ENCODE data around the gene SGCE.

SGCE gene

DNA sequence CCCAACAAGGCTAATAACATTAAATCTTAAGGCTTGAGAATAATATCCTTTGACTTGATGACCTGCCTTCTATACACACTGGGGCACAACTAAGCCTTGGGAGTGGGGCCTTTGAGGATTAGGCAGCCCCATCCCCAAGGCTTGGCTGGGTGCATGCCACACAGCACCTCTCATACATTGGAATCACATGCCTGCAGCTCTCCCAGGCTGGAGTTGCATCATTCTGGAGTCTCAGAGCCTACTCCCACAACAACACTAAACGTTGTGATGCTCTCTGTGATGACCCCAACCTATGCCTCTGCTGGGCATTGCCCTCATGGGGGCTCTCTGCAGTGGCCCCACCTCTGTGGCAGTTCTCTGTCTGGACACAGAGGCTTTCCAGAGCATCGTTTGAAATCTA is 31.9 kb upstream of the SGCE start:
- H3K4me3 ChIP-seq (replicated peaks; ENCODE audit: low read depth, low read length), result no peak overlapping the region
- TF ChIP-seq, protein P1, sequence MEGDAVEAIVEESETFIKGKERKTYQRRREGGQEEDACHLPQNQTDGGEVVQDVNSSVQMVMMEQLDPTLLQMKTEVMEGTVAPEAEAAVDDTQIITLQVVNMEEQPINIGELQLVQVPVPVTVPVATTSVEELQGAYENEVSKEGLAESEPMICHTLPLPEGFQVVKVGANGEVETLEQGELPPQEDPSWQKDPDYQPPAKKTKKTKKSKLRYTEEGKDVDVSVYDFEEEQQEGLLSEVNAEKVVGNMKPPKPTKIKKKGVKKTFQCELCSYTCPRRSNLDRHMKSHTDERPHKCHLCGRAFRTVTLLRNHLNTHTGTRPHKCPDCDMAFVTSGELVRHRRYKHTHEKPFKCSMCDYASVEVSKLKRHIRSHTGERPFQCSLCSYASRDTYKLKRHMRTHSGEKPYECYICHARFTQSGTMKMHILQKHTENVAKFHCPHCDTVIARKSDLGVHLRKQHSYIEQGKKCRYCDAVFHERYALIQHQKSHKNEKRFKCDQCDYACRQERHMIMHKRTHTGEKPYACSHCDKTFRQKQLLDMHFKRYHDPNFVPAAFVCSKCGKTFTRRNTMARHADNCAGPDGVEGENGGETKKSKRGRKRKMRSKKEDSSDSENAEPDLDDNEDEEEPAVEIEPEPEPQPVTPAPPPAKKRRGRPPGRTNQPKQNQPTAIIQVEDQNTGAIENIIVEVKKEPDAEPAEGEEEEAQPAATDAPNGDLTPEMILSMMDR (IDR thresholded peaks at IDR 0.05; ENCODE audit: low read length, missing control alignments), result no peak
- DNase-seq (ENCODE audit: low read depth), result peak; percentile 38

GRCh38 chr7:94687076-94687475 is 31.1 kb upstream of the SGCE start:
- DNase-seq (ENCODE audit: low read depth), result no peak
- TF ChIP-seq, protein P1 (IDR thresholded peaks at IDR 0.05; ENCODE audit: low read length, missing control alignments), result no peak
- H3K4me3 ChIP-seq (replicated peaks; ENCODE audit: low read depth, low read length), result no peak overlapping the region

DNA sequence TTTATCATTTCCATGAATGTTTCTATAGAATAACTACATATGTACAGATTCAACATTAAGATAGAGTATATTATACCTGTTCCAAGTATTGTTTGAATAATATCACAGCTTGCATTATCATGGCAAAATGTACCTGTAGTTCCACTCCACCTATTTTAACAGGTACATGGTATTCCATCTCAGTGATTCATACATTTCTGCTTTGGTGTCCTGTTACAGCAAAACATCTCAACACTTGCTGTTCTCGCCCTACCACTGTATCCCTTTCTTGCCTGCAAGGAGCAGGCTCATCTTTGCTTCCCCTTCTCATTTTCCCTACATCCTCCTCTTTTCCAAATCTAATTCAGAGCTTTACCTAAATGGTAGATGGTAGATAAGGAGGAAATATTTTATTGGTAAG is 27.1 kb upstream of the SGCE start:
- TF ChIP-seq, protein P1 (IDR thresholded peaks at IDR 0.05; ENCODE audit: low read length, missing control alignments), result no peak
- no peak for DNase-seq (ENCODE audit: low read depth)
- no peak overlapping the region for H3K4me3 ChIP-seq (replicated peaks; ENCODE audit: low read depth, low read length)

- no peak overlapping the region for H3K4me3 ChIP-seq (replicated peaks; ENCODE audit: low read depth, low read length)
- TF ChIP-seq, protein P1 (IDR thresholded peaks at IDR 0.05; ENCODE audit: low read length, missing control alignments), result no peak
- DNase-seq (ENCODE audit: low read depth), result no peak
These were observed 23.4 kb upstream of the SGCE start for GRCh38 chr7:94679358-94679757.

DNA sequence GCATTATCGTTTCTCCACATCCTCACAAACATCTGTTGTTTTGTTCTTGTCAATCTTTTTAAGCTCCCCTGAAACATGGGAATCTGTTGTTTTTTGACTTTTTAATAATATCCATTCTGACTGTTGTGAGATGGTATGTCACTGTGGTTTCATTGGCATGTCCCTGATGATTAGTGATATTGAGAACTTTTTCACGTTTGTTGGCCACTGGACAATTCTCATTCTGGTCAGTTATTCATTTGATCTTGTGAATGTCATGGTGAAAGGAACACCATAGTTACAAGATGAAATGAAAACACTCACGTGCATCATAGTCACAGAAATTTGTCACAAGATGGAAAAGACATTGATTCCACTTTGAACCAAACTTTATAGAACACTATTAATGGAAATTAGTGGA is 20.5 kb upstream of the SGCE start:
- H3K4me3 ChIP-seq (replicated peaks; ENCODE audit: low read depth, low read length), result no peak overlapping the region
- no peak for DNase-seq (ENCODE audit: low read depth)
- TF ChIP-seq, protein P1 (IDR thresholded peaks at IDR 0.05; ENCODE audit: low read length, missing control alignments), result no peak

DNA sequence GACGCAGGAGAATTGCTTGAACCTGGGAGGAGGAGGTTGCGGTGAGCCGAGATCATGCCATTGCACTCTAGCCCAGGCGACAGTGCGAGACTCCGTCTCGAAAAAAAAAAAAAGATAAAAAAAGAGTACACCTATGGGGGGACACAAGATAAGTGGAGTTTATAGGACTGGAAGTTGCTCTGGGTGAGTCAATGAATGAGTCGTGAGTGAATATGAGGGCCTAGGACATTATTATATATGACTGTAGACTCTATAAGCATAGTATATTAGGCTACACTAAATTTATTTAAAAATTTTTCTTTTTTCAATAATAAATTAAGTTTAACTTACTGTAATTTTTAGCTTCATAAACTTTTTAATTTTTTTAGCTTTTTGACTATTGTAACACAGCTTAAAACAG is 19.4 kb upstream of the SGCE start:
- DNase-seq (ENCODE audit: low read depth), result no peak
- TF ChIP-seq, protein P1 (IDR thresholded peaks at IDR 0.05; ENCODE audit: low read length, missing control alignments), result no peak
- no peak overlapping the region for H3K4me3 ChIP-seq (replicated peaks; ENCODE audit: low read depth, low read length)

GRCh38 chr7:94671444-94672235 is 15.7 kb upstream of the SGCE start:
- TF ChIP-seq, protein P1 (IDR thresholded peaks at IDR 0.05; ENCODE audit: low read length, missing control alignments), result no peak
- no peak for DNase-seq (ENCODE audit: low read depth)
- H3K4me3 ChIP-seq (replicated peaks; ENCODE audit: low read depth, low read length), result no peak overlapping the region

All from fibroblast of pulmonary artery (primary cell).